Gastrocnemius medialis (tissue), 4 donors: ENCODE results near the gene CIITA. TPM values are rescaled to one million over a fixed set of nuclear protein-coding genes. Genes with fewer than 3 reads are reported as not detected.

Source experiments
- ATAC-seq, 2 donors: fragments of 150-250 bp; one replicate each; pipeline ENCODE4 v1.9.1; 2016
- DNase-seq, 2 donors: peaks; one replicate each; pipeline ENCODE4 v3.0.0-alpha.2; 2019
- H3K27ac ChIP-seq, 4 donors: fragments of 200-600 bp; sonication (generic); 1 replicate in 1 of 4; 2 replicates in 3 of 4; pipeline ENCODE4 v1.5.1; 2016 to 2018; ENCODE audit warnings: mild to moderate bottlenecking in 2 of 4, moderate library complexity in 1 of 4
- H3K27me3 ChIP-seq, 3 donors: fragments of 200-600 bp; sonication (generic) in 2 of 3; 1 replicate in 1 of 3; 2 replicates in 2 of 3; pipeline versions ENCODE4 v1.5.1 to v1.6.0; 2016 to 2019; ENCODE audit warnings: mild to moderate bottlenecking in 1 of 3, moderate library complexity in 1 of 3
- H3K36me3 ChIP-seq, 2 donors: fragments of 200-600 bp; sonication (generic) in 1 of 2; one replicate each; pipeline ENCODE4 v1.5.1; 2017 to 2018
- H3K4me1 ChIP-seq, 2 donors: fragments of 200-600 bp; sonication (generic) in 1 of 2; one replicate each; pipeline ENCODE4 v1.5.1; 2016 to 2017; ENCODE audit warnings: mild to moderate bottlenecking in 2 of 2
- H3K4me3 ChIP-seq, 4 donors: fragments of 200-600 bp; sonication (generic) in 3 of 4; 1 replicate in 1 of 4; 2 replicates in 3 of 4; pipeline ENCODE4 v1.5.1; 2016 to 2019; ENCODE audit warnings: mild to moderate bottlenecking in 2 of 4
- H3K9me3 ChIP-seq, 3 donors: fragments of 200-600 bp; sonication (generic) in 2 of 3; 1 replicate in 1 of 3; 2 replicates in 2 of 3; pipeline ENCODE4 v1.5.1; 2016 to 2019
- CTCF ChIP-seq, 5 experiments: fragments of 450-650 bp in 3 of 5; fragments of 200-600 bp in 2 of 5; sonication (generic) in 2 of 5; IDR thresholded peaks in 4 of 5; conservative IDR thresholded peaks in 1 of 5; 1 replicate in 4 of 5; 2 replicates in 1 of 5; pipeline ENCODE4 v1.5.1; 2016 to 2019; ENCODE audit warnings: antibody characterized with exemption in 5 of 5, mild to moderate bottlenecking in 3 of 5, moderate library complexity in 3 of 5
- POLR2A ChIP-seq, 2 donors: fragments of 450-650 bp; IDR thresholded peaks; one replicate each; pipeline ENCODE4 v1.6.1; 2017; ENCODE audit warnings: antibody characterized with exemption in 2 of 2, mild to moderate bottlenecking in 2 of 2, moderate library complexity in 2 of 2
- in situ Hi-C, 4 donors: fragments of 200-750 bp; cut with MboI; loops; one replicate each; pipeline versions ENCODE4 v1.15.0 to v1.8.0; 2017; ENCODE audit warnings: low sequenced_read_pairs in 4 of 4
- intact Hi-C: fragments of 100-400 bp; cut with DNase I; formaldehyde crosslinking; loops from one replicate; pipeline ENCODE4 v1.15.1; 2023; ENCODE audit warnings: low total_unique reads
- total RNA-seq, 4 donors: library from RNA; depleted of rRNA; stranded (reverse); fragments of >200 nt; gene quantifications; one replicate each; pipeline versions ENCODE4 v1.1.0 to v1.2.3, GENCODE V29; 2016

CIITA gene
- total RNA-seq, 4 donors from 2014 or later: 2.3 to 9.1 (median 5.1) TPM

DNA sequence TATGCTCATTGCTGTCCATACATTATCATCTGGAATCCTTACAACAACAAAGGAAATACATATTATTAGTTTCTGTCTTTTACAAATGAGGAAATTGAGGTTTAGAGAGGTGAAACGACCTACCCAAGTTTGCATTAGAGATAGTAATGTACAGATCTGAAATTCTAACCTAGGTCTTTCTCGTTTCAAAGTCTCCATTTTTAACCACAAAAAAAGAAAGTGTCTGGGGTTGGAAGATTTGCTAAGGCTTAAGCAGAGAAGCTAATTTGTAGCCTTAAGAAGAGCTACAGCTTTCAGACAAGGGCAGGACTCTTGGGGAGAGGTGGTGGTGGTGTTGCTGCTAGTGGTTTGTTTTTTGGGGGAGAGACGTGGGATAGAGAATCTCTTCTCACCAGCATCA is 19.2 kb downstream of the CIITA start:
- no peaks in the 10 kb centered on the region for H3K9me3 ChIP-seq
- no peak overlapping the region for H3K4me3 ChIP-seq
- ATAC-seq: no peak
- no peak overlapping the region for H3K27ac ChIP-seq
- TF ChIP-seq POLR2A (IDR thresholded peaks at IDR 0.05) (no peak), CTCF (IDR thresholded peaks at IDR 0.05 in 4 of 5, conservative IDR thresholded peaks at IDR 0.05 in 1 of 5) (no peak)
- no peak for DNase-seq
- intact Hi-C loops (no loop called here), in situ Hi-C loops (no loop called here)
- no peaks in the 10 kb centered on the region for H3K36me3 ChIP-seq
- H3K27me3 ChIP-seq: no peaks in the 10 kb centered on the region
- no peaks in the 10 kb centered on the region for H3K4me1 ChIP-seq

- no peaks in the 10 kb centered on the region for H3K36me3 ChIP-seq
- no peaks in the 10 kb centered on the region for H3K9me3 ChIP-seq
- no peak overlapping the region for H3K4me3 ChIP-seq
- intact Hi-C loops (no loop called here), in situ Hi-C loops (no loop called here)
- H3K27me3 ChIP-seq: no peaks in the 10 kb centered on the region
- no peaks in the 10 kb centered on the region for H3K4me1 ChIP-seq
- TF ChIP-seq CTCF (IDR thresholded peaks at IDR 0.05 in 4 of 5, conservative IDR thresholded peaks at IDR 0.05 in 1 of 5): no peak
- TF ChIP-seq POLR2A (IDR thresholded peaks at IDR 0.05): no peak
- DNase-seq (no peak), ATAC-seq (no peak)
- H3K27ac ChIP-seq: no peak overlapping the region
Measured at GRCh38 chr16:10896723-10897122, 19.7 kb downstream of the CIITA start.

DNA sequence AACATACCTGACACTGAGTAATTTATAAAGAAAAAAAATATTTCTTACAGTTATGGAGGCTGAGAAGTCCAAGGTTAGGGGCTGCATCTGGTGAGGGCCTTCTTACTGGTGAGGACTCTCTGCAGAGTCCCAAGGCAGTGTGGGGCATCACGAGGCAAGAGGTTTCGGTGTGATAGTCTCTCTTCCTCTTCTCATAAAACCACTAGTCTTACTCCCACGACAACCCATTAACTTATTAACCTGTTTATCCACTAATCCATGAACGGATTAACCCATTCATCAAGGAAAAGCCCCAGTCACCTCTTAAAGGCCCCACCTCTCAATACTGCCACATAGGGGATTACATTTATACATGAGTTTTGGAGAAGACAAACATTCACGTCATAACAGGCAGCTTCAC is 20.1 kb downstream of the CIITA start:
- H3K4me1 ChIP-seq: no peaks in the 10 kb centered on the region
- intact Hi-C loops (no loop called here), in situ Hi-C loops (no loop called here)
- TF ChIP-seq POLR2A (IDR thresholded peaks at IDR 0.05) (no peak), CTCF (IDR thresholded peaks at IDR 0.05 in 4 of 5, conservative IDR thresholded peaks at IDR 0.05 in 1 of 5) (no peak)
- ATAC-seq: no peak
- no peak for DNase-seq
- no peaks in the 10 kb centered on the region for H3K27me3 ChIP-seq
- no peak overlapping the region for H3K27ac ChIP-seq
- H3K36me3 ChIP-seq: no peaks in the 10 kb centered on the region
- no peaks in the 10 kb centered on the region for H3K9me3 ChIP-seq
- H3K4me3 ChIP-seq: no peak overlapping the region

DNA sequence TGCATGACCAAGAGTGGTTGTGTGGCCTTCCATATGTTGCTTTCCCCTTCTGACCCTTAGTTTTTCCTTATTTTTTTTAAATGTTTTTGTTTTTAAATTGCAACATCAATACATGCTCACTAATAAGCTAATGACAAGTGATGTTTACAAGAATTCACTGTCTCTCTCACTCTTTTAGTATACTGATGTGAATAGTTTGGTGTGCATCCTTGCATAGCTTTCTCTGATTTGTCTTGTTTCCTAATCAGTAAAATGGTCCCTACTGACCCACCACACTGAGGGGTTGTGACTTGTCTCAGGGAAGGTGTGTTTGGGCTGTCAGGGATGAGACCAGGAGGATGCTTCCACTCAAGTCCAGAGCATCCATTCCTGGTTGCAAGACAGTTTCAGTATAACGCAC is 26.0 kb downstream of the CIITA start:
- Histone ChIP-seq H3K36me3 (peaks cover 0 to 5% of the 10 kb centered on the region in 2 donors), H3K4me1 (no peaks in the 10 kb centered on the region), H3K9me3 (no peaks in the 10 kb centered on the region), H3K4me3 (no peak overlapping the region), H3K27ac (no peak overlapping the region), H3K27me3 (no peaks in the 10 kb centered on the region)
- DNase-seq (no peak), ATAC-seq (no peak)
- intact Hi-C loops (no loop called here), in situ Hi-C loops (loop anchor here in 1 of 4 donors (25.0 kb wide), 1 partner anchor 391 kb away; no protein-coding TSS in a partner anchor)
- TF ChIP-seq CTCF (IDR thresholded peaks at IDR 0.05 in 4 of 5, conservative IDR thresholded peaks at IDR 0.05 in 1 of 5) (no peak), POLR2A (IDR thresholded peaks at IDR 0.05) (no peak)

- Histone ChIP-seq H3K4me3 (no peak overlapping the region), H3K36me3 (peaks cover 0 to 5% of the 10 kb centered on the region in 2 donors), H3K4me1 (no peaks in the 10 kb centered on the region), H3K9me3 (no peaks in the 10 kb centered on the region), H3K27me3 (no peaks in the 10 kb centered on the region), H3K27ac (no peak overlapping the region)
- TF ChIP-seq CTCF (IDR thresholded peaks at IDR 0.05 in 4 of 5, conservative IDR thresholded peaks at IDR 0.05 in 1 of 5): no peak
- no peak for TF ChIP-seq POLR2A (IDR thresholded peaks at IDR 0.05)
- intact Hi-C loops: no loop called here
- ATAC-seq: no peak
- DNase-seq: no peak
- in situ Hi-C loops: loop anchor here in 1 of 4 donors (25.0 kb wide), 1 partner anchor 394 kb away; no protein-coding TSS in a partner anchor
Measured at GRCh38 chr16:10906482-10906881, 29.5 kb downstream of the CIITA start.
